ENCODE measurements around the gene HEATR3.

HEATR3 gene

DNA sequence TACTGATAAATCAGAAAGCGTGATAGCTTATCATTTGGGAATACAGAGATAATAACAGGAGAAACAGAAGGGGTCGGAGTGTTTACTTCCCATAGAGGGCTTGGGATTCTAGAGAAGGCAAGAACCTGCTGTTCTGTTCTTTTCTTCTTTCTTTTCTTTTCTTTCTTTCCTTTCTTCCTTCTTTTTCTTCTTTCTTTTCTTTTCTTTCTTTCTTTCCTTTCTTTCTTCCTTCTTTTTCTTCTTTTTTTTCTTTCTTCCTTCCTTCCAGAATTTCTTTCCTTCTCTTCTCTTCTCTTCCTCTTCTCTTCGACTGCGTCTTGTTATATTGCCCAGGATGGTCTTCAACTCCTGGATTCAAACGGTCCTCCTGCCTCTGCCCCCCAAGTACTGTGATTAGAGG lies 22.4 kb upstream of the HEATR3 start:
- Mint-ChIP-seq H3K4me1 (peaks cover 9% of the 10 kb centered on the region), H3K27me3 (peaks cover 15% of the 10 kb centered on the region), H3K27ac (no peak overlapping the region), H3K4me3 (no peak overlapping the region), H3K9me3 (no peaks in the 10 kb centered on the region)
- DNase-seq (no peak), ATAC-seq (no peak)

GRCh38 chr16:50045412-50045811 lies 20.4 kb upstream of the HEATR3 start:
- H3K27me3 Mint-ChIP-seq, result peaks cover 15% of the 10 kb centered on the region
- DNase-seq (no peak), ATAC-seq (no peak)
- no peaks in the 10 kb centered on the region for H3K9me3 Mint-ChIP-seq
- H3K4me3 Mint-ChIP-seq, result no peak overlapping the region
- no peak overlapping the region for H3K27ac Mint-ChIP-seq
- no peaks in the 10 kb centered on the region for H3K4me1 Mint-ChIP-seq

DNA sequence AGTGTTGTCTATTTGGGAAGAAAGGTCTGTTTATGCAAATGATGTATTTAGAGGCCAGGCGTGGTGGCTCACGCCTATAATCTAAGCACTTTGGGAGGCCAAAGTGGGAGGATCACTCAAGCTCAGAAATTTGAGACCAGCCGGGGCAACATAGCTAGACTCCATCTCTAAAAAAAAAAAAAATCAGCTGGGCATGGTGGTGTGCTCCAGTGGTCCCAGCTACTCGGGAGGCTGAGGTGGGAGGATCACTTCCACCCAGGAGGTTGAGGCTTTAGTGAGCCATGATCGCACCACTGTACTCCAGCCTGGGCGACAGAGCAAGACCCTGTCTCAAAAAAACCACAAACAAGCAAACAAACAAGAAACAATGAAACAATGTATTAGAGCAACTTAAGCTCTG lies 18.9 kb upstream of the HEATR3 start:
- Mint-ChIP-seq H3K4me3 (no peak overlapping the region), H3K27me3 (peaks cover 15% of the 10 kb centered on the region), H3K27ac (peak overlapping the region in 1 of 2 donors; percentile 51), H3K4me1 (no peaks in the 10 kb centered on the region), H3K9me3 (no peaks in the 10 kb centered on the region)
- no peak for ATAC-seq
- DNase-seq, result no peak

- ATAC-seq, result no peak
- H3K27me3 Mint-ChIP-seq, result peaks cover 10% of the 10 kb centered on the region
- H3K4me1 Mint-ChIP-seq, result no peaks in the 10 kb centered on the region
Observed at GRCh38 chr16:50047864-50048263, 17.9 kb upstream of the HEATR3 start.

GRCh38 chr16:50050802-50051201 lies 15.0 kb upstream of the HEATR3 start:
- DNase-seq, result no peak
- Mint-ChIP-seq H3K4me1 (no peaks in the 10 kb centered on the region), H3K27me3 (no peaks in the 10 kb centered on the region), H3K9me3 (no peaks in the 10 kb centered on the region), H3K27ac (no peak overlapping the region), H3K4me3 (no peak overlapping the region)
- ATAC-seq, result no peak

More at GRCh38 chr16:50047864-50048263, 17.9 kb upstream of the HEATR3 start:
- DNase-seq, result no peak
- no peak overlapping the region for H3K27ac Mint-ChIP-seq
- no peaks in the 10 kb centered on the region for H3K9me3 Mint-ChIP-seq
- no peak overlapping the region for H3K4me3 Mint-ChIP-seq

DNA sequence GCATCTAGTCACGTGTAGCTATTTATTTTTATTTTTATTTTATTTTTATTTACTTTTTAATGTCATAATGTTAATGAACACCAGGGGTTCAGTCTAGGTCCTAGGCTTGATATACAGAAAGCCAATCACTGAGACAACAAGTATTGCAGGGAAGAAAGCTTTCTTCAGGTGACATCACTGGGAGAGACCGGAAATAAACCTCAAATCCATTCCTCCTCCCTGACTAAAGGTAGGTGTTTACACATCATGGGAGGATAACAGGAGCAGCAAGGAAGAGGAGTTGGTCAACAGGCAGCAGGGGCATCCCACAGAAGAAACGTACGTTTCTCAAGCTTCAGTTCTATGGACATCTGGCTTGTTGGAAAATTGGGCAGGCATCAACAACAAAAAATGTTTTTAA lies 9.5 kb upstream of the HEATR3 start:
- Mint-ChIP-seq H3K27me3 (no peaks in the 10 kb centered on the region), H3K4me3 (no peak overlapping the region), H3K4me1 (peaks cover 8% of the 10 kb centered on the region), H3K9me3 (peaks cover 0 to 5% of the 10 kb centered on the region in 2 donors), H3K27ac (no peak overlapping the region)
- no peak for ATAC-seq
- DNase-seq, result no peak

- no peak for DNase-seq
- H3K9me3 Mint-ChIP-seq, result peaks cover 0 to 5% of the 10 kb centered on the region in 2 donors
- H3K4me3 Mint-ChIP-seq, result no peak overlapping the region
- peaks cover 8% of the 10 kb centered on the region for H3K4me1 Mint-ChIP-seq
- H3K27ac Mint-ChIP-seq, result no peak overlapping the region
- no peak for ATAC-seq
- no peaks in the 10 kb centered on the region for H3K27me3 Mint-ChIP-seq
Observed at GRCh38 chr16:50058091-50058771, 7.5 kb upstream of the HEATR3 start.

- Mint-ChIP-seq H3K27ac (no peak overlapping the region), H3K27me3 (no peaks in the 10 kb centered on the region), H3K4me3 (no peak overlapping the region), H3K4me1 (peaks cover 8% of the 10 kb centered on the region), H3K9me3 (peaks cover 0 to 5% of the 10 kb centered on the region in 2 donors)
- ATAC-seq (peak; percentile 64), DNase-seq (peak in 1 of 2 donors; percentile 16)
Observed at GRCh38 chr16:50059111-50059510, 6.7 kb upstream of the HEATR3 start.

- H3K4me1 Mint-ChIP-seq, result peaks cover 8% of the 10 kb centered on the region
- no peaks in the 10 kb centered on the region for H3K27me3 Mint-ChIP-seq
- no peak overlapping the region for H3K4me3 Mint-ChIP-seq
- H3K9me3 Mint-ChIP-seq, result peaks cover 0 to 5% of the 10 kb centered on the region in 2 donors
- DNase-seq (no peak), ATAC-seq (no peak)
- H3K27ac Mint-ChIP-seq, result no peak overlapping the region
Observed at GRCh38 chr16:50059669-50060068, 6.1 kb upstream of the HEATR3 start.

- Mint-ChIP-seq H3K9me3 (peaks cover 0 to 2% of the 10 kb centered on the region in 2 donors), H3K4me1 (peaks cover 12% of the 10 kb centered on the region), H3K27ac (no peak overlapping the region), H3K4me3 (no peak overlapping the region), H3K27me3 (no peaks in the 10 kb centered on the region)
- DNase-seq (no peak), ATAC-seq (no peak)
Observed at GRCh38 chr16:50061326-50061725, 4.4 kb upstream of the HEATR3 start.

GRCh38 chr16:50065241-50065623 lies 538 bp upstream of the HEATR3 start:
- DNase-seq (no peak), ATAC-seq (no peak)
- Mint-ChIP-seq H3K4me3 (peak overlapping the region; percentile 84 to 93), H3K27me3 (no peaks in the 10 kb centered on the region), H3K4me1 (peaks cover 37% of the 10 kb centered on the region), H3K27ac (peak overlapping the region; percentile 44 to 97), H3K9me3 (no peaks in the 10 kb centered on the region)

- DNase-seq (no peak), ATAC-seq (no peak)
- Mint-ChIP-seq H3K4me3 (peak overlapping the region; percentile 84 to 93), H3K4me1 (peaks cover 44% of the 10 kb centered on the region), H3K27ac (peak overlapping the region; percentile 2 to 83), H3K27me3 (no peaks in the 10 kb centered on the region), H3K9me3 (no peaks in the 10 kb centered on the region)
Observed at GRCh38 chr16:50066482-50067289, 916 bp downstream of the HEATR3 start.

GRCh38 chr16:50067290-50067853 lies 1.6 kb downstream of the HEATR3 start:
- Mint-ChIP-seq H3K4me3 (peak overlapping the region; percentile 84 to 93), H3K4me1 (peaks cover 47% of the 10 kb centered on the region), H3K27me3 (no peaks in the 10 kb centered on the region), H3K27ac (peak overlapping the region; percentile 16 to 92), H3K9me3 (no peaks in the 10 kb centered on the region)
- ATAC-seq (peak; percentile 68), DNase-seq (peak; percentile 17 to 52)

DNA sequence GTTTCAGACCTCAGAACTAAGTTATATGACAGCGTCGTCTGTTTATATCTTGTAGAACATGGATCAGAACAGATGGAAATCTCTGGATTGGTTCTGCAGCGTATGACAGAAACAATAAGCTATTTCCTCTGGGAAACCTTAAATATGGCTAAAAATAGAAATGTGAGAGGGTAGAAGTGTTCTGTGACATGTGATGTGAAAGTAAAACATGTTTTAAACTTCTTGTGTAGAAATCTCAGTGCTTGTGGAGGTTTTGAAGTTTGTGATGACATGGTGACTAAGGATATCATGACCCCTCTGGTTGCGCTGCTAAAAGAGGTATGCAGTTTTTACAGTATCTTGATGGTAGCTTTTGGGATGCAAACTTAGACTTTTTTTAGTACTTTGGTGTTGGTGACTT lies 2.8 kb downstream of the HEATR3 start:
- H3K4me3 Mint-ChIP-seq, result peak overlapping the region; percentile 39 to 93
- H3K9me3 Mint-ChIP-seq, result no peaks in the 10 kb centered on the region
- no peak for ATAC-seq
- no peak for DNase-seq
- H3K4me1 Mint-ChIP-seq, result peaks cover 58% of the 10 kb centered on the region
- H3K27me3 Mint-ChIP-seq, result no peaks in the 10 kb centered on the region
- no peak overlapping the region for H3K27ac Mint-ChIP-seq

DNA sequence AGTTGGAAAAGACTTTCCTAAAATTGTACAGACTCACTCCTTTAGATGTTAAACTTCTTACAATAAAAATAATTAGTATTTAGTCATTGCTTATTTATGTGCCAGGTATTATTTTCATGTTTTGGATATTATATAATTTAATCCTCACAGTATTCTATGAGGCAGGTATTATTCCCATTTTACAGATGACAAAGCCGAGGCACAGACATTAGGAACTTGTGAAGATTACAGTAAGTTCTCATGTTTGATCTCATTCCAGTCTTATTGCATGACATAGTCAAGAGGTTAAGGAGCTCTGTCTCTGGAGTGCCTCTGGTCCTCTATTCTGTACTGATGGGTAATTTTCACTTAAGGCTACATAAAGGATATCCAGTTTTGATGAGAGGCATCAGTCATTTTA lies 3.3 kb downstream of the HEATR3 start:
- Mint-ChIP-seq H3K4me3 (no peak overlapping the region), H3K27me3 (no peaks in the 10 kb centered on the region), H3K4me1 (peaks cover 58% of the 10 kb centered on the region), H3K9me3 (no peaks in the 10 kb centered on the region), H3K27ac (no peak overlapping the region)
- DNase-seq (no peak), ATAC-seq (no peak)

DNA sequence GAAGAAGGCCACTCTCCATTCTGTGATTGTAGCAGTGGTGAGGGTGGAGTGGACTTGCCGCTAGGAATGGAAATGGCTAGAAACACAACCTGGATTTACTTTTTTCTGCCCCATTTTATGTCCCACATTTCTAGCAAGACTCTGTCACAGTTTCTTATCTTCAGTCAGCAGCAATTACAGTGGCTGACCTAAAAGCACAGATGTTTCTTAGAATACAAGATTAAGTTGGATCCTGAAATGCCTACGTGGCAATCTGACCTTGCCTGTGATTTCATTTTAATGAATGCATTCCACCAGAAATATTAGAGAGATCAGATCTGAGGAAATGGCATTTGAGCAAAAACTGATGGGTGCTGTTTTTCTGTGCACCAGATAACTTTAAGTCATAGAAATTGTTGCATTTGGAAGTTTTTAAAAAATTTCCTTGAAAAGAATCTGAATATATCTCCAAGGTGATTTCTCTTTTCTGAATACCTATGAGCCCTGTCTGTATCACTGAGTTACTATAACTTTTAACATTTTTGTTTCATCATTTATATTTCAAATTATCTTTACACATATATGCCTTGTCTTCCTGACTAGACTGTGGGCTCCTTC lies 5.4 kb downstream of the HEATR3 start:
- Mint-ChIP-seq H3K27ac (peak overlapping the region in 1 of 2 donors; percentile 11), H3K9me3 (no peaks in the 10 kb centered on the region), H3K27me3 (no peaks in the 10 kb centered on the region), H3K4me1 (peaks cover 53% of the 10 kb centered on the region), H3K4me3 (no peak overlapping the region)
- no peak for DNase-seq
- ATAC-seq, result no peak
